Lower leg skin (tissue), 4 donors: ENCODE results near the gene VSTM4. TPM values are rescaled to one million over a fixed set of nuclear protein-coding genes. Genes with fewer than 3 reads are reported as not detected.

Source experiments
- DNase-seq, 2 donors: peaks; one replicate each; pipeline ENCODE4 v3.0.0-alpha.2; 2019; ENCODE audit warnings: low spot score in 2 of 2
- H3K4me3 ChIP-seq: fragments of 200-600 bp; sonication (generic); 2 replicates; pipeline ENCODE4 v1.5.1; 2017; ENCODE audit warnings: mild to moderate bottlenecking, low read depth; ENCODE audit not compliant: poor library complexity, severe bottlenecking
- POLR2A ChIP-seq, 2 donors: fragments of 450-650 bp; IDR thresholded peaks; one replicate each; pipeline ENCODE4 v1.6.1; 2016 to 2017; ENCODE audit warnings: antibody characterized with exemption in 2 of 2, mild to moderate bottlenecking in 1 of 2, moderate library complexity in 1 of 2
- WGBS, 2 donors: methylation state at CpG; one replicate each; pipeline ENCODE4 v1.1.5; 2018; 5-methylcytosine and 5-hydroxymethylcytosine counted together
- intact Hi-C: fragments of 100-400 bp; cut with DNase I; formaldehyde crosslinking; loops from one replicate; pipeline ENCODE4 v1.15.0; 2023; ENCODE audit warnings: low total_unique reads
- total RNA-seq, 4 donors: library from RNA; depleted of rRNA; stranded (reverse); fragments of >200 nt; gene quantifications; one replicate each; pipeline ENCODE4 v1.1.0, GENCODE V29; 2016
- TF ChIP-seq, protein P1 (sequence below), 3 donors: fragments of 450-650 bp; IDR thresholded peaks; one replicate each; pipeline ENCODE4 v1.5.1; 2016; ENCODE audit warnings: antibody characterized with exemption in 3 of 3, mild to moderate bottlenecking in 3 of 3, moderate library complexity in 2 of 3

VSTM4 gene
- total RNA-seq, 4 donors from 2014 or later: 1.1 to 5.0 (median 3.3) TPM

GRCh38 chr10:49161411-49161997 is 46.2 kb upstream of the VSTM4 start:
- intact Hi-C loops: loop anchor here (10.0 kb wide), 1 partner anchor 187 kb away; no protein-coding TSS in a partner anchor
- 47% methylated on average over 8 of the region's 8 CpGs for WGBS, 2 donors
- no peak overlapping the region for H3K4me3 ChIP-seq
- no peak for TF ChIP-seq POLR2A (IDR thresholded peaks at IDR 0.05)
- TF ChIP-seq, protein P1, sequence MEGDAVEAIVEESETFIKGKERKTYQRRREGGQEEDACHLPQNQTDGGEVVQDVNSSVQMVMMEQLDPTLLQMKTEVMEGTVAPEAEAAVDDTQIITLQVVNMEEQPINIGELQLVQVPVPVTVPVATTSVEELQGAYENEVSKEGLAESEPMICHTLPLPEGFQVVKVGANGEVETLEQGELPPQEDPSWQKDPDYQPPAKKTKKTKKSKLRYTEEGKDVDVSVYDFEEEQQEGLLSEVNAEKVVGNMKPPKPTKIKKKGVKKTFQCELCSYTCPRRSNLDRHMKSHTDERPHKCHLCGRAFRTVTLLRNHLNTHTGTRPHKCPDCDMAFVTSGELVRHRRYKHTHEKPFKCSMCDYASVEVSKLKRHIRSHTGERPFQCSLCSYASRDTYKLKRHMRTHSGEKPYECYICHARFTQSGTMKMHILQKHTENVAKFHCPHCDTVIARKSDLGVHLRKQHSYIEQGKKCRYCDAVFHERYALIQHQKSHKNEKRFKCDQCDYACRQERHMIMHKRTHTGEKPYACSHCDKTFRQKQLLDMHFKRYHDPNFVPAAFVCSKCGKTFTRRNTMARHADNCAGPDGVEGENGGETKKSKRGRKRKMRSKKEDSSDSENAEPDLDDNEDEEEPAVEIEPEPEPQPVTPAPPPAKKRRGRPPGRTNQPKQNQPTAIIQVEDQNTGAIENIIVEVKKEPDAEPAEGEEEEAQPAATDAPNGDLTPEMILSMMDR (IDR thresholded peaks at IDR 0.05): no peak
- DNase-seq: no peak

DNA sequence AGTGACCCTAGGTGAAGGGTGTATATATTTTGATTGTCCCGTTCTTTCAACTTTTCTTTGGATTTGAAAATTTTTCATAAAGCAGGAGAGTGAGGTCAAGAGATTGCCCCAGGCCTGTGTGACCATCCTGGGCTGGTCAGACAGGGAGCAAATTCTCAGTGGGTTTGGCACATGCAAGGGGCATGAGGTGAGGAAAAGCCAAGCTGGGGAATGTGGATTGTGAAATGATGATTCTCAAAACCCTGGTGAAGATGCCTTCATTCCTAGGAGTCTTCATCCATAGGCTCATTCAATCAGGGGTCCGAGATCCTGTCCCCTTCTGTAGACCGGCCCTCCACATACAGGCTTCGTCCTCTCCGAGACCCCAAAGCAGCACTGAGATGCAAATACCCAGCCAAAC is 45.5 kb upstream of the VSTM4 start:
- DNase-seq: no peak
- intact Hi-C loops: loop anchor here (10.0 kb wide), 1 partner anchor 186 kb away; no protein-coding TSS in a partner anchor

GRCh38 chr10:49160110-49160509 is 44.8 kb upstream of the VSTM4 start:
- intact Hi-C loops: loop anchor here (10.0 kb wide), 1 partner anchor 185 kb away; no protein-coding TSS in a partner anchor
- no peak for DNase-seq
- WGBS, 2 donors: 85 to 86% methylated on average over 5 of the region's 5 CpGs
- TF ChIP-seq POLR2A (IDR thresholded peaks at IDR 0.05): no peak
- TF ChIP-seq, protein P1 (IDR thresholded peaks at IDR 0.05): no peak
- H3K4me3 ChIP-seq: no peak overlapping the region

More for the DNA sequence above, 45.5 kb upstream of the VSTM4 start:
- TF ChIP-seq POLR2A (IDR thresholded peaks at IDR 0.05): no peak
- TF ChIP-seq, protein P1 (IDR thresholded peaks at IDR 0.05): no peak
- no peak overlapping the region for H3K4me3 ChIP-seq
- WGBS, 2 donors: 95 to 97% methylated on average over 5 of the region's 5 CpGs

DNA sequence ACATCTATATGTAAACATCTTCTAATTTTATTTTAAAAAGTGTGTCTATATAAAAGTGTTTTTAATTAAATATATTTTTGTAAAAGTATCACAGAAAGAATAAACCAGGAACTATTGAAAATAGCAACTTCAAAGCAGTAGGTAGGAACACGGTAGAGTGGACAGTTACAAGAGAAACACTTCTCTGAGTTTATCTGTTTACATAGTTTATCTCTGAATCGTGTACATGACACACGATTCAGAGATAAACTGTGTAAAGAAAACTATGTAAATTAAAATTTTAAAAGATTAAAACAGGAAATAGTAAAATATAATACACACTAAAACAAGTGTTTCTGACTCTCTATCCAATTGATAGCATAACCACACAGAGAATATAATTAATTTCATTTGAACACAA is 43.6 kb upstream of the VSTM4 start:
- no peak for DNase-seq
- TF ChIP-seq, protein P1 (IDR thresholded peaks at IDR 0.05): no peak
- no peak for TF ChIP-seq POLR2A (IDR thresholded peaks at IDR 0.05)
- WGBS, 2 donors: 76 to 79% methylated on average over 3 of the region's 3 CpGs
- H3K4me3 ChIP-seq: no peak overlapping the region
- intact Hi-C loops: no loop called here

DNA sequence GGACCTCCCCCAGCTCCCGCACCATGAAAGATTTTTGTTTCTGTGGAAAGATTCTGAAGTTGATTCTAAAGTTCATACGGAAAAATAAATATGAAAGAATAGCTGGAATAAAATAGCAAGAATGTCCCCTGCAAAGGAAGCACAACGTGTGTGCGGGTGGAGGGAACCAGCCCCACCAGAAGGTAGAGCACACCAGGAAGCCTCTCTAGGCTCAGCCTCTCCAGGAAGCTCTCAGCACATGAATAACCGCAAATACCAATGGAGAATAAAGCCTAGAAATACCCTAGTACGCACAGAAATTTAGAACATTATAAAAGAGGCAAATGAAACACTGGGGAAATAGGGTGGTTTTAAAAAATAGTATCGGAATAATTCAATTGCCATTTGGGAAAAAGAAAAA is 43.1 kb upstream of the VSTM4 start:
- intact Hi-C loops: no loop called here
- DNase-seq: peak in 1 of 2 donors; percentile 0
- no peak overlapping the region for H3K4me3 ChIP-seq
- no peak for TF ChIP-seq POLR2A (IDR thresholded peaks at IDR 0.05)
- TF ChIP-seq, protein P1 (IDR thresholded peaks at IDR 0.05): no peak
- 69 to 81% methylated on average over 7 of the region's 7 CpGs for WGBS, 2 donors

DNA sequence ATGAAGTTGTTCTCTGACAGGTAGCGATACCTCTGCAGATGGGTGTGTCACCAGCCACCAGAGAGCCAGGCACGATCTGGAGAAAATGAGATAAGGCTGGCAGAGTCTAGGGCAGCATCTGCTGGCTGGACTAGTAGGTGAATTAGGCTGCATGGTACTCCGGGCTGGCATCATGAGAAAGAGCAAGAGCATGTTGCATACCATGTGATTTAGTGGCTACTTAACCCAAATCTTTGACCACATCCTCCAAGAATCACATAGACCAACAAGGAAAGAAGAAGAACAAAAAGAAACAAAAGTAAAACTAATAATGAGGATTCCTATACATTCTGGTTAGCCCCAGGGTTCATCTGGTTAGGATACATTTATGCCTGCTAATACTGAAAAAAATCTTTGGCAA is 41.9 kb upstream of the VSTM4 start:
- WGBS, 2 donors: 81 to 86% methylated on average over 3 of the region's 3 CpGs

More for the DNA sequence above, 41.9 kb upstream of the VSTM4 start:
- DNase-seq: peak in 1 of 2 donors; percentile 43
- H3K4me3 ChIP-seq: no peak overlapping the region
- intact Hi-C loops: no loop called here
- TF ChIP-seq, protein P1 (IDR thresholded peaks at IDR 0.05): no peak
- TF ChIP-seq POLR2A (IDR thresholded peaks at IDR 0.05): no peak
